GM23338 (cell line): Measurements from ENCODE around the gene KIAA0513. TPM values are rescaled to one million over a fixed set of nuclear protein-coding genes. Genes with fewer than 3 reads are reported as not detected.

Source experiments
- ATAC-seq: fragments of 200-7000 bp; cut with Tn5 transposase; 3 replicates; pipeline ENCODE4 v1.9.1; 2020
- DNase-seq: peaks from one replicate; pipeline ENCODE4 v3.0.0-alpha.2; 2015; ENCODE audit warnings: low spot score
- H2AFZ ChIP-seq: fragments of 200-600 bp; sonication (generic); 2 replicates; pipeline ENCODE4 v1.8.0; 2016; ENCODE audit warnings: antibody characterized with exemption, mild to moderate bottlenecking, moderate library complexity
- H3F3A ChIP-seq: fragments of 200-600 bp; sonication (generic); replicated peaks from 2 replicates; pipeline ENCODE4 v1.8.0; 2017; ENCODE audit warnings: antibody characterized with exemption, mixed run types, low read depth
- H3K27ac ChIP-seq: fragments of 200-600 bp; sonication (generic); 2 replicates; pipeline ENCODE4 v1.6.1; 2016; ENCODE audit warnings: low read depth
- H3K27me3 ChIP-seq: fragments of 200-600 bp; sonication (generic); 2 replicates; pipeline ENCODE4 v1.8.0; 2016; ENCODE audit warnings: mild to moderate bottlenecking, mixed run types, moderate library complexity; ENCODE audit not compliant: insufficient read depth
- H3K36me3 ChIP-seq: fragments of 200-600 bp; sonication (generic); 2 replicates; pipeline ENCODE4 v1.8.0; 2016; ENCODE audit warnings: mild to moderate bottlenecking; ENCODE audit not compliant: insufficient read depth
- H3K4me1 ChIP-seq: fragments of 200-600 bp; sonication (generic); 2 replicates; pipeline ENCODE4 v1.8.0; 2016; ENCODE audit warnings: mild to moderate bottlenecking, moderate library complexity; ENCODE audit not compliant: insufficient read depth
- H3K4me2 ChIP-seq: fragments of 200-600 bp; sonication (generic); 2 replicates; pipeline ENCODE4 v1.7.1; 2017; ENCODE audit warnings: mixed run types
- H3K4me3 ChIP-seq: fragments of 200-600 bp; sonication (generic); 2 replicates; pipeline ENCODE4 v1.6.1; 2016; ENCODE audit warnings: mixed run types
- H3K79me2 ChIP-seq: fragments of 200-600 bp; sonication (generic); replicated peaks from 2 replicates; pipeline ENCODE4 v1.8.0; 2017; ENCODE audit warnings: mild to moderate bottlenecking; ENCODE audit not compliant: insufficient read depth
- H3K9me2 ChIP-seq: fragments of 200-600 bp; sonication (generic); 2 replicates; pipeline ENCODE4 v1.8.0; 2017; ENCODE audit not compliant: insufficient read depth
- H4K20me1 ChIP-seq: fragments of 200-600 bp; sonication (generic); replicated peaks from 2 replicates; pipeline ENCODE4 v1.8.0; 2017; ENCODE audit warnings: mild to moderate bottlenecking; ENCODE audit not compliant: insufficient read depth
- H3K27ac Mint-ChIP-seq: 2 replicates; pipeline ENCODE4 v1.8.0; 2020; ENCODE audit warnings: inconsistent platforms, mild to moderate bottlenecking, moderate library complexity, mixed read lengths
- H3K27me3 Mint-ChIP-seq: 3 replicates; pipeline ENCODE4 v1.8.0; 2022; ENCODE audit warnings: low read depth, mild to moderate bottlenecking, moderate library complexity, mixed read lengths, inconsistent platforms; ENCODE audit not compliant: insufficient read depth, poor library complexity
- H3K36me3 Mint-ChIP-seq: 3 replicates; pipeline ENCODE4 v1.8.0; 2021; ENCODE audit warnings: low read depth, mild to moderate bottlenecking, inconsistent platforms, moderate library complexity, mixed read lengths
- H3K4me1 Mint-ChIP-seq: 3 replicates; pipeline ENCODE4 v1.8.0; 2020; ENCODE audit warnings: mild to moderate bottlenecking, inconsistent platforms, mixed read lengths
- H3K4me3 Mint-ChIP-seq: 3 replicates; pipeline ENCODE4 v1.8.0; 2021; ENCODE audit warnings: moderate library complexity, mild to moderate bottlenecking, inconsistent platforms, mixed read lengths
- H3K9me3 Mint-ChIP-seq: 3 replicates; pipeline ENCODE4 v1.8.0; 2020; ENCODE audit warnings: moderate library complexity, mild to moderate bottlenecking, inconsistent platforms, mixed read lengths
- CREB1 ChIP-seq: fragments of 250-450 bp; sonication (Bioruptor Pico); IDR thresholded peaks from 2 replicates; pipeline ENCODE4 v1.5.0; 2020; ENCODE audit warnings: low read depth, mild to moderate bottlenecking, moderate library complexity
- ETS1 ChIP-seq: IDR thresholded peaks from 2 replicates; pipeline ENCODE4 v1.6.1; 2016; ENCODE audit warnings: antibody characterized with exemption
- EZH2 ChIP-seq: fragments of 200-600 bp; sonication (generic); IDR thresholded peaks from one replicate; pipeline ENCODE4 v1.8.0; 2017; ENCODE audit warnings: antibody characterized with exemption, mild to moderate bottlenecking, low read depth; ENCODE audit not compliant: unreplicated experiment
- JUNB ChIP-seq: IDR thresholded peaks from one replicate; pipeline ENCODE4 v1.6.1; 2016; ENCODE audit warnings: antibody characterized with exemption; ENCODE audit not compliant: unreplicated experiment
- NANOG ChIP-seq: IDR thresholded peaks from 2 replicates; pipeline ENCODE4 v1.6.1; 2016; ENCODE audit warnings: antibody characterized with exemption, borderline replicate concordance
- ZNF114 ChIP-seq: fragments of 250-450 bp; sonication (Bioruptor Pico); IDR thresholded peaks from 2 replicates; pipeline ENCODE4 v1.5.0; 2020; ENCODE audit warnings: mild to moderate bottlenecking, moderate library complexity
- ZNF331 ChIP-seq: fragments of 250-450 bp; sonication (Bioruptor Pico); IDR thresholded peaks from 2 replicates; pipeline ENCODE4 v1.5.0; 2020; ENCODE audit warnings: low read depth, mild to moderate bottlenecking, moderate library complexity
- polyA plus RNA-seq: library from polyadenylated mRNA; unstranded; fragments of >200 nt; fragmentation: Nextera tagmentation; extraction: Ambion mirVana; gene quantifications from 2 replicates; pipeline ENCODE4 v1.2.1, GENCODE V29; 2016
- total RNA-seq: library from RNA; depleted of rRNA; stranded (reverse); fragments of >200 nt; shearing (Covaris generic); gene quantifications from 2 replicates; pipeline ENCODE4 v1.2.3, GENCODE V29; 2014
- TF ChIP-seq, protein P1 (sequence below): fragments of 250-450 bp; sonication (Bioruptor Pico); IDR thresholded peaks from 2 replicates; pipeline ENCODE4 v1.5.0; 2020; ENCODE audit warnings: mild to moderate bottlenecking, moderate library complexity
- TF ChIP-seq, protein P2 (sequence below), 2 experiments: fragments of 200-600 bp in 1 of 2; sonication (generic) in 1 of 2; conservative IDR thresholded peaks; 2 replicates each; pipeline versions ENCODE4 v1.5.1 to v1.6.1; 2016 to 2017; ENCODE audit warnings: antibody characterized with exemption in 2 of 2, low read depth in 2 of 2, mild to moderate bottlenecking in 2 of 2, moderate library complexity in 1 of 2

Gene KIAA0513
- total and polyA plus RNA-seq, 2 experiments from 2014 or later = 2.1 to 8.7 TPM

GRCh38 chr16:85048921-85049562 lies 21.4 kb downstream of the KIAA0513 start (continued):
- TF ChIP-seq, protein P1, sequence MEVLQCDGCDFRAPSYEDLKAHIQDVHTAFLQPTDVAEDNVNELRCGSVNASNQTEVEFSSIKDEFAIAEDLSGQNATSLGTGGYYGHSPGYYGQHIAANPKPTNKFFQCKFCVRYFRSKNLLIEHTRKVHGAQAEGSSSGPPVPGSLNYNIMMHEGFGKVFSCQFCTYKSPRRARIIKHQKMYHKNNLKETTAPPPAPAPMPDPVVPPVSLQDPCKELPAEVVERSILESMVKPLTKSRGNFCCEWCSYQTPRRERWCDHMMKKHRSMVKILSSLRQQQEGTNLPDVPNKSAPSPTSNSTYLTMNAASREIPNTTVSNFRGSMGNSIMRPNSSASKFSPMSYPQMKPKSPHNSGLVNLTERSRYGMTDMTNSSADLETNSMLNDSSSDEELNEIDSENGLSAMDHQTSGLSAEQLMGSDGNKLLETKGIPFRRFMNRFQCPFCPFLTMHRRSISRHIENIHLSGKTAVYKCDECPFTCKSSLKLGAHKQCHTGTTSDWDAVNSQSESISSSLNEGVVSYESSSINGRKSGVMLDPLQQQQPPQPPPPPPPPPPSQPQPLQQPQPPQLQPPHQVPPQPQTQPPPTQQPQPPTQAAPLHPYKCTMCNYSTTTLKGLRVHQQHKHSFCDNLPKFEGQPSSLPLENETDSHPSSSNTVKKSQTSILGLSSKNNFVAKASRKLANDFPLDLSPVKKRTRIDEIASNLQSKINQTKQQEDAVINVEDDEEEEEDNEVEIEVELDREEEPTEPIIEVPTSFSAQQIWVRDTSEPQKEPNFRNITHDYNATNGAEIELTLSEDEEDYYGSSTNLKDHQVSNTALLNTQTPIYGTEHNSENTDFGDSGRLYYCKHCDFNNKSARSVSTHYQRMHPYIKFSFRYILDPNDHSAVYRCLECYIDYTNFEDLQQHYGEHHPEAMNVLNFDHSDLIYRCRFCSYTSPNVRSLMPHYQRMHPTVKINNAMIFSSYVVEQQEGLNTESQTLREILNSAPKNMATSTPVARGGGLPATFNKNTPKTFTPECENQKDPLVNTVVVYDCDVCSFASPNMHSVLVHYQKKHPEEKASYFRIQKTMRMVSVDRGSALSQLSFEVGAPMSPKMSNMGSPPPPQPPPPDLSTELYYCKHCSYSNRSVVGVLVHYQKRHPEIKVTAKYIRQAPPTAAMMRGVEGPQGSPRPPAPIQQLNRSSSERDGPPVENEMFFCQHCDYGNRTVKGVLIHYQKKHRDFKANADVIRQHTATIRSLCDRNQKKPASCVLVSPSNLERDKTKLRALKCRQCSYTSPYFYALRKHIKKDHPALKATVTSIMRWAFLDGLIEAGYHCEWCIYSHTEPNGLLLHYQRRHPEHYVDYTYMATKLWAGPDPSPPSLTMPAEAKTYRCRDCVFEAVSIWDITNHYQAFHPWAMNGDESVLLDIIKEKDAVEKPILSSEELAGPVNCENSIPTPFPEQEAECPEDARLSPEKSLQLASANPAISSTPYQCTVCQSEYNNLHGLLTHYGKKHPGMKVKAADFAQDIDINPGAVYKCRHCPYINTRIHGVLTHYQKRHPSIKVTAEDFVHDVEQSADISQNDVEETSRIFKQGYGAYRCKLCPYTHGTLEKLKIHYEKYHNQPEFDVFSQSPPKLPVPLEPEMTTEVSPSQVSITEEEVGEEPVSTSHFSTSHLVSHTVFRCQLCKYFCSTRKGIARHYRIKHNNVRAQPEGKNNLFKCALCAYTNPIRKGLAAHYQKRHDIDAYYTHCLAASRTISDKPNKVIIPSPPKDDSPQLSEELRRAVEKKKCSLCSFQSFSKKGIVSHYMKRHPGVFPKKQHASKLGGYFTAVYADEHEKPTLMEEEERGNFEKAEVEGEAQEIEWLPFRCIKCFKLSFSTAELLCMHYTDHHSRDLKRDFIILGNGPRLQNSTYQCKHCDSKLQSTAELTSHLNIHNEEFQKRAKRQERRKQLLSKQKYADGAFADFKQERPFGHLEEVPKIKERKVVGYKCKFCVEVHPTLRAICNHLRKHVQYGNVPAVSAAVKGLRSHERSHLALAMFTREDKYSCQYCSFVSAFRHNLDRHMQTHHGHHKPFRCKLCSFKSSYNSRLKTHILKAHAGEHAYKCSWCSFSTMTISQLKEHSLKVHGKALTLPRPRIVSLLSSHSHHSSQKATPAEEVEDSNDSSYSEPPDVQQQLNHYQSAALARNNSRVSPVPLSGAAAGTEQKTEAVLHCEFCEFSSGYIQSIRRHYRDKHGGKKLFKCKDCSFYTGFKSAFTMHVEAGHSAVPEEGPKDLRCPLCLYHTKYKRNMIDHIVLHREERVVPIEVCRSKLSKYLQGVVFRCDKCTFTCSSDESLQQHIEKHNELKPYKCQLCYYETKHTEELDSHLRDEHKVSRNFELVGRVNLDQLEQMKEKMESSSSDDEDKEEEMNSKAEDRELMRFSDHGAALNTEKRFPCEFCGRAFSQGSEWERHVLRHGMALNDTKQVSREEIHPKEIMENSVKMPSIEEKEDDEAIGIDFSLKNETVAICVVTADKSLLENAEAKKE (CRISPR knock-in tag) = no peak

- TF ChIP-seq NANOG (no peak), EZH2 (no peak), ZNF114 (CRISPR knock-in tag) (no peak), ETS1 (no peak), CREB1 (CRISPR knock-in tag) (no peak), ZNF331 (no peak), JUNB (no peak)
- TF ChIP-seq, protein P2, sequence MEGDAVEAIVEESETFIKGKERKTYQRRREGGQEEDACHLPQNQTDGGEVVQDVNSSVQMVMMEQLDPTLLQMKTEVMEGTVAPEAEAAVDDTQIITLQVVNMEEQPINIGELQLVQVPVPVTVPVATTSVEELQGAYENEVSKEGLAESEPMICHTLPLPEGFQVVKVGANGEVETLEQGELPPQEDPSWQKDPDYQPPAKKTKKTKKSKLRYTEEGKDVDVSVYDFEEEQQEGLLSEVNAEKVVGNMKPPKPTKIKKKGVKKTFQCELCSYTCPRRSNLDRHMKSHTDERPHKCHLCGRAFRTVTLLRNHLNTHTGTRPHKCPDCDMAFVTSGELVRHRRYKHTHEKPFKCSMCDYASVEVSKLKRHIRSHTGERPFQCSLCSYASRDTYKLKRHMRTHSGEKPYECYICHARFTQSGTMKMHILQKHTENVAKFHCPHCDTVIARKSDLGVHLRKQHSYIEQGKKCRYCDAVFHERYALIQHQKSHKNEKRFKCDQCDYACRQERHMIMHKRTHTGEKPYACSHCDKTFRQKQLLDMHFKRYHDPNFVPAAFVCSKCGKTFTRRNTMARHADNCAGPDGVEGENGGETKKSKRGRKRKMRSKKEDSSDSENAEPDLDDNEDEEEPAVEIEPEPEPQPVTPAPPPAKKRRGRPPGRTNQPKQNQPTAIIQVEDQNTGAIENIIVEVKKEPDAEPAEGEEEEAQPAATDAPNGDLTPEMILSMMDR (conservative IDR thresholded peaks at IDR 0.05; ENCODE audit: low read depth in 2 of 2) = no peak
- Histone ChIP-seq H3K4me2 (no peak overlapping the region), H3K27me3 (no peaks in the 10 kb centered on the region), H3K4me1 (no peaks in the 10 kb centered on the region), H3K4me3 (no peak overlapping the region), H3K36me3 (no peaks in the 10 kb centered on the region), H4K20me1 (no peaks in the 10 kb centered on the region; the same call in 1 of the 2 replicates), H3K27ac (no peak overlapping the region), H3F3A (no peaks in the 10 kb centered on the region), H2AFZ (no peak overlapping the region), H3K9me2 (no peaks in the 10 kb centered on the region), H3K79me2 (no peaks in the 10 kb centered on the region)
- Mint-ChIP-seq H3K4me1 (no peaks in the 10 kb centered on the region; the same call in 1 of the 3 replicates), H3K27me3 (peaks cover 6% of the 10 kb centered on the region), H3K36me3 (no peaks in the 10 kb centered on the region), H3K9me3 (no peaks in the 10 kb centered on the region), H3K4me3 (no peak overlapping the region), H3K27ac (no peak overlapping the region)
- ATAC-seq (no peak), DNase-seq (no peak)
Measured at GRCh38 chr16:85049706-85050305, 22.2 kb downstream of the KIAA0513 start.
